Erythroblast (primary cell): Measurements from ENCODE around the gene TLK1.
"Not testable (repeated sequence)": the region's sequence is repeated elsewhere in the genome, so short reads cannot be mapped to it uniquely, and the experiment has no call there.

Experiments used
- GATA1 ChIP-seq: IDR thresholded peaks from 2 replicates; pipeline ENCODE4 v1.6.1; 2011; ENCODE audit warnings: low read depth, mild to moderate bottlenecking, control low read depth, low read length, moderate library complexity
- POLR2A ChIP-seq: IDR thresholded peaks from 2 replicates; pipeline ENCODE4 v1.6.1; 2011; ENCODE audit warnings: mild to moderate bottlenecking, low read length

DNA sequence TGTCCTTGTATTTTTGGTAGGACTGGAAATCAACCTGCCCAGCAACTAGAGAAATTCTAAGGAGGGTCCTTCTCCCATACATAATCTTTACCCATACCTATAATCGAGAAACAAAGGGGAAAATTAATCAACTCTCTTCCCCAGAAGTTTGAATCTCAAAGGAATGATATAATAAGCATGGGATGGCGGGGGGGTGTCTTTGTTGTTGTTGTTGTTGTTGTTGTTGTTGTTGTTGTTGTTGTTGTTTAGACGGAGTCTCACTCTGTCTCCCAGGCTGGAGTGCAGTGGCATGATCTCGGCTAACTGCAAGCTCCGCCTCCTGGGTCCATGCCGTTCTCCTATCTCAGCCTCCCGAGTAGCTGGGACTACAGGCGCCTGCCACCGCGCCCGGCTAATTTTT, 69.2 kb downstream of the TLK1 start:
- not testable (repeated sequence) for TF ChIP-seq POLR2A, GATA1
